Measurements from ENCODE around the gene ARRB2. TPM values are rescaled to one million over a fixed set of nuclear protein-coding genes. Genes with fewer than 3 reads are reported as not detected.

Gene ARRB2
- total RNA-seq, 1 experiment from 2014 or later: 75.3 TPM

DNA sequence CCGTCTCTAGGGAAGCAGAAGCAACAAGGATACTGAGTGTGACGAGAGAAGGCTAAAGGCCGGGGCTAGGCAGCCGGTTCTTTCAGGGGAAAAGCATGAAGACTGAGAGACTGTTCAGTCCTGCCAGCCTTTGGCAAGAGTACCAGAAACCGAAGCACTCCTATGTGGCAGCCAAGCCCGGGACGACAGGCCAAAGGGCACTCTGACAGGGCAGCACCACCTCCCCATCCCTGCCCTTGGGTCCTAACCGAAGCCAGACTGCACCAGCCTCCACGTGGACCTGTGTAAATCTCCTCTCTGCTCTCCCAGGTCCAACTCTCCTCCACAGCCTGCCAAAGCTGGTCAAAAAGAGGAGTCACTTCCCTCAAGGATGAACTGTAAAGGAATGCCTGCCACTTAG, 45.4 kb upstream of the ARRB2 start:
- Histone ChIP-seq H2BK5ac (ENCODE audit: insufficient read length, low read length) (no peak overlapping the region), H2AFZ (ENCODE audit: low read length) (no peak overlapping the region), H3K56ac (ENCODE audit: insufficient read length, low read depth, low read length) (no peak overlapping the region), H3K4ac (ENCODE audit: low read depth, low read length) (no peak overlapping the region), H2AK5ac (ENCODE audit: insufficient read length, low read length) (no peak overlapping the region), H3T11ph (ENCODE audit: low read length) (no peak overlapping the region), H4K20me1 (ENCODE audit: control insufficient read depth, insufficient read depth, insufficient read length) (no peaks in the 10 kb centered on the region), H4K91ac (ENCODE audit: insufficient read length, low read depth, low read length) (no peak overlapping the region), H3K79me2 (ENCODE audit: insufficient read depth, low read length) (no peaks in the 10 kb centered on the region), H4K8ac (replicated peaks; ENCODE audit: insufficient read length, low read depth, low read length) (no peak overlapping the region), H3K14ac (ENCODE audit: insufficient read depth, low read length) (no peak overlapping the region), H3K27me3 (ENCODE audit: insufficient read depth, low read length) (no peaks in the 10 kb centered on the region), H3K9me3 (ENCODE audit: control insufficient read depth, low read depth, low read length) (no peaks in the 10 kb centered on the region), H2BK12ac (ENCODE audit: insufficient read length, low read depth, low read length) (no peak overlapping the region), H3K23me2 (ENCODE audit: insufficient read length, low read depth, low read length, poor library complexity, severe bottlenecking) (no peaks in the 10 kb centered on the region), H3K4me2 (ENCODE audit: insufficient read depth, insufficient read length, low read length) (no peak overlapping the region), H3K27ac (ENCODE audit: insufficient read length, low read depth, low read length) (no peak overlapping the region), H4K5ac (ENCODE audit: insufficient read length, low read depth, low read length) (no peak overlapping the region), H3K4me1 (ENCODE audit: insufficient read depth, low read length) (no peaks in the 10 kb centered on the region; the same call in 1 of the 2 replicates), H2BK20ac (ENCODE audit: low read depth, low read length, poor library complexity, severe bottlenecking) (no peak overlapping the region), H3K23ac (ENCODE audit: insufficient read length, low read depth, low read length) (no peak overlapping the region), H2BK15ac (ENCODE audit: low read depth, low read length) (no peak overlapping the region), H2BK120ac (ENCODE audit: low read depth, low read length, poor library complexity, severe bottlenecking) (no peak overlapping the region), H3K9ac (ENCODE audit: extremely low read depth, insufficient read length, low read length) (no peak overlapping the region), H3K18ac (ENCODE audit: insufficient read length, low read depth, low read length) (no peak overlapping the region), H3K79me1 (ENCODE audit: insufficient read depth, low read depth, low read length, poor library complexity, severe bottlenecking) (no peaks in the 10 kb centered on the region)
- Mint-ChIP-seq H3K36me3 (ENCODE audit: insufficient read depth in 1 of 3, low read depth in 3 of 3) (peaks cover 0 to 7% (median 1%) of the 10 kb centered on the region in 3 experiments; a peak in 3 of 7 replicates), H3K4me1 (peaks cover 10 to 13% of the 10 kb centered on the region in 2 experiments), H3K4me3 (no peak overlapping the region), H3K9me3 (no peaks in the 10 kb centered on the region), H3K27me3 (ENCODE audit: low read depth) (peaks cover 6% of the 10 kb centered on the region), H3K27ac (no peak overlapping the region; a peak in 1 of 7 replicates)
- DNase-seq: no peak
- WGBS (ENCODE audit: extremely low coverage, insufficient read length, low lambda C conversion rate): no CpG with 5 or more reads among the region's 9 CpGs
- TF ChIP-seq, protein P1, sequence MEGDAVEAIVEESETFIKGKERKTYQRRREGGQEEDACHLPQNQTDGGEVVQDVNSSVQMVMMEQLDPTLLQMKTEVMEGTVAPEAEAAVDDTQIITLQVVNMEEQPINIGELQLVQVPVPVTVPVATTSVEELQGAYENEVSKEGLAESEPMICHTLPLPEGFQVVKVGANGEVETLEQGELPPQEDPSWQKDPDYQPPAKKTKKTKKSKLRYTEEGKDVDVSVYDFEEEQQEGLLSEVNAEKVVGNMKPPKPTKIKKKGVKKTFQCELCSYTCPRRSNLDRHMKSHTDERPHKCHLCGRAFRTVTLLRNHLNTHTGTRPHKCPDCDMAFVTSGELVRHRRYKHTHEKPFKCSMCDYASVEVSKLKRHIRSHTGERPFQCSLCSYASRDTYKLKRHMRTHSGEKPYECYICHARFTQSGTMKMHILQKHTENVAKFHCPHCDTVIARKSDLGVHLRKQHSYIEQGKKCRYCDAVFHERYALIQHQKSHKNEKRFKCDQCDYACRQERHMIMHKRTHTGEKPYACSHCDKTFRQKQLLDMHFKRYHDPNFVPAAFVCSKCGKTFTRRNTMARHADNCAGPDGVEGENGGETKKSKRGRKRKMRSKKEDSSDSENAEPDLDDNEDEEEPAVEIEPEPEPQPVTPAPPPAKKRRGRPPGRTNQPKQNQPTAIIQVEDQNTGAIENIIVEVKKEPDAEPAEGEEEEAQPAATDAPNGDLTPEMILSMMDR (conservative IDR thresholded peaks at IDR 0.05): no peak
